ENCODE results near the gene NRM. TPM values are rescaled to one million over a fixed set of nuclear protein-coding genes. Genes with fewer than 3 reads are reported as not detected.

NRM gene
- total RNA-seq, 1 donor from 2014 or later, result 17.8 TPM

DNA sequence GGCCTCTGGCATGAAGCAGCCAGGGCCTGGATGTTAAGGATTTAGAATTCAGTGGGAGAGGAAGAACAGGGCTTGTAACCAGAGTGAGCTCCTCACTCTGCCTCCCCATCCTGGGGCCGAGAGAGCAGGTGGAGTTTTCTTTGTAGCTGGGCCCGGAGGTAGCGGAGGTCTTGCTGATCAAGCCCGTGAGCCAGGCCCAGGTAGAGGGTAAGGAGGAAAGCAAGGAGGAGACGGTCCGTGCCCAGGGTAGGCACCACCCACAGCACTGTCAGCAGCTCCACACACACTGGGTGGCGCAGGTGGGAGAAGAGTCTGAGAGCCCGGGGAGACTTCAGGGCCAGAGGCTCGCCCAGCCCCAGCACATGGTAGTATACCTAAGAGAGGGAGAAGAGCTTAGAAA, 2.2 kb downstream of the NRM start:
- ChIA-PET POLR2A (interaction anchor here (2.4 to 8.2 kb wide), 4 partner anchors 10 to 71 kb away, joined by 12 to 262 read pairs (median 20); partner anchors contain the start of genes MDC1, MRPS18B, PPP1R10 and TUBB), CTCF (interaction anchor here (0.7 to 6.1 kb wide), 8 partner anchors 9 to 42 kb away, joined by 3 to 58 read pairs (median 6); partner anchors contain the start of genes DHX16 and MDC1)
- Mint-ChIP-seq H3K36me3 (ENCODE audit: low read depth) (peaks cover 30% of the 10 kb centered on the region), H3K4me3 (peak overlapping the region; percentile 92), H3K4me1 (peaks cover 68% of the 10 kb centered on the region), H3K27ac (peak overlapping the region; percentile 99), H3K9me3 (no peaks in the 10 kb centered on the region), H3K27me3 (no peaks in the 10 kb centered on the region)
- DNase-seq (no peak), ATAC-seq (ENCODE audit: low read depth) (peak; percentile 9)
- intact Hi-C loops (cut with micrococcal nuclease), result loop anchor here (10.0 kb wide), 1 partner anchor 876 kb away; no protein-coding TSS in a partner anchor
- no peak for TF ChIP-seq CTCF (IDR thresholded peaks at IDR 0.05)

- Mint-ChIP-seq H3K9me3 (no peaks in the 10 kb centered on the region), H3K27me3 (no peaks in the 10 kb centered on the region), H3K4me3 (peak overlapping the region; percentile 92), H3K36me3 (ENCODE audit: low read depth) (peaks cover 32% of the 10 kb centered on the region), H3K27ac (peak overlapping the region; percentile 99), H3K4me1 (peaks cover 74% of the 10 kb centered on the region)
- no peak for TF ChIP-seq CTCF (IDR thresholded peaks at IDR 0.05)
- ChIA-PET POLR2A (interaction anchor here (0.6 to 8.2 kb wide), 9 partner anchors 9 to 197 kb away, joined by 3 to 262 read pairs (median 6); partner anchors contain the start of genes DHX16, MDC1, MRPS18B and PPP1R10), CTCF (interaction anchor here (0.7 to 6.1 kb wide), 8 partner anchors 8 to 42 kb away, joined by 3 to 58 read pairs (median 6); partner anchors contain the start of genes DHX16 and MDC1)
- ATAC-seq (ENCODE audit: low read depth) (no peak), DNase-seq (no peak)
- intact Hi-C loops (cut with micrococcal nuclease), result loop anchor here (1.0 to 10.0 kb wide), 3 partner anchors 15 to 877 kb away; partner anchors contain the start of genes DHX16 and MDC1
Measured at GRCh38 chr6:30687659-30688431, 2.9 kb downstream of the NRM start.

GRCh38 chr6:30686908-30687658, 3.7 kb downstream of the NRM start:
- H3K36me3 Mint-ChIP-seq (ENCODE audit: low read depth), result peaks cover 38% of the 10 kb centered on the region
- peak overlapping the region; percentile 99 for H3K27ac Mint-ChIP-seq
- peak overlapping the region; percentile 92 for H3K4me3 Mint-ChIP-seq
- no peaks in the 10 kb centered on the region for H3K9me3 Mint-ChIP-seq
- H3K4me1 Mint-ChIP-seq, result peaks cover 78% of the 10 kb centered on the region
- intact Hi-C loops (cut with micrococcal nuclease), result loop anchor here (1.0 to 10.0 kb wide), 3 partner anchors 14 to 878 kb away; partner anchors contain the start of genes DHX16 and MDC1
- no peak for TF ChIP-seq CTCF (IDR thresholded peaks at IDR 0.05)
- ChIA-PET POLR2A (interaction anchor here (0.6 to 8.2 kb wide), 9 partner anchors 8 to 197 kb away, joined by 3 to 262 read pairs (median 6); partner anchors contain the start of genes DHX16, MDC1, MRPS18B and PPP1R10), CTCF (interaction anchor here (1.8 to 6.1 kb wide), 4 partner anchors 7 to 35 kb away, joined by 5 to 58 read pairs (median 26); partner anchors contain the start of genes DHX16 and MDC1)
- no peaks in the 10 kb centered on the region for H3K27me3 Mint-ChIP-seq
- peak; percentile 56 for ATAC-seq (ENCODE audit: low read depth)
- DNase-seq, result peak; percentile 82

- POLR2A ChIA-PET, result interaction anchor here (0.8 to 15.3 kb wide), 6 partner anchors 15 to 72 kb away, joined by 5 to 697 read pairs (median 34); partner anchors contain the start of genes MDC1 and TUBB
Measured at GRCh38 chr6:30686009-30686907, 4.5 kb downstream of the NRM start, which contains the start of gene PPP1R18. PPP1R18 (minus strand) TSS chr6:30686645; CDS start chr6:30686018, 627 bp downstream.

More at GRCh38 chr6:30686009-30686907, 4.5 kb downstream of the NRM start, which contains the start of gene PPP1R18:
- no peaks in the 10 kb centered on the region for H3K27me3 Mint-ChIP-seq
- H3K4me1 Mint-ChIP-seq, result peaks cover 81% of the 10 kb centered on the region
- intact Hi-C loops (cut with micrococcal nuclease), result loop anchor here (2.0 to 10.0 kb wide), 2 partner anchors 13 to 879 kb away; partner anchors contain the start of gene DHX16
- peak within 1 kb of the TSS; percentile 92 for H3K4me3 Mint-ChIP-seq
- peaks cover 43% of the 10 kb centered on the region for H3K36me3 Mint-ChIP-seq (ENCODE audit: low read depth)
- no peak for TF ChIP-seq CTCF (IDR thresholded peaks at IDR 0.05)
- peak; percentile 28 for ATAC-seq (ENCODE audit: low read depth)
- CTCF ChIA-PET, result interaction anchor here (15.7 kb wide), 1 partner anchor 42 kb away, joined by 576 read pairs; the partner anchor contains the start of gene TUBB
- H3K27ac Mint-ChIP-seq, result peak within 1 kb of the TSS; percentile 99
- peak; percentile 69 for DNase-seq
- no peaks in the 10 kb centered on the region for H3K9me3 Mint-ChIP-seq

All from activated B cell treated with CpG ODN at 0.5 μM for 24 hours (primary cell).